Neuronal stem cell (in vitro differentiated cells): ENCODE measurements around the gene TLE1.

Experiments
- DNase-seq: peaks from one replicate; pipeline ENCODE4 v3.0.0-alpha.2; 2013; ENCODE audit warnings: low spot score
- H2AFZ ChIP-seq: one replicate; pipeline ENCODE4 v1.6.1; 2013; ENCODE audit warnings: mild to moderate bottlenecking, low read length, inconsistent platforms
- H2AK5ac ChIP-seq: 2 replicates; pipeline ENCODE4 v1.6.1; 2013; ENCODE audit warnings: low read depth, mild to moderate bottlenecking, inconsistent platforms, low read length, moderate library complexity, mixed read lengths
- H2BK120ac ChIP-seq: 2 replicates; pipeline ENCODE4 v1.6.1; 2013; ENCODE audit warnings: low read depth, mild to moderate bottlenecking, inconsistent platforms, low read length, moderate library complexity, mixed read lengths
- H2BK12ac ChIP-seq: one replicate; pipeline ENCODE4 v1.6.1; 2013; ENCODE audit warnings: low read length, inconsistent platforms
- H2BK15ac ChIP-seq: 2 replicates; pipeline ENCODE4 v1.6.1; 2013; ENCODE audit warnings: mild to moderate bottlenecking, low read length, inconsistent platforms, mixed read lengths
- H2BK5ac ChIP-seq: one replicate; pipeline ENCODE4 v1.6.1; 2013; ENCODE audit warnings: inconsistent platforms, mild to moderate bottlenecking, low read length, moderate library complexity
- H3K14ac ChIP-seq: one replicate; pipeline ENCODE4 v1.6.1; 2013; ENCODE audit warnings: low read length, inconsistent platforms
- H3K18ac ChIP-seq: 2 replicates; pipeline ENCODE4 v1.6.1; 2013; ENCODE audit warnings: low read length, inconsistent platforms
- H3K23ac ChIP-seq: 2 replicates; pipeline ENCODE4 v1.6.1; 2013; ENCODE audit warnings: low read depth, mild to moderate bottlenecking, mixed read lengths, low read length, inconsistent platforms; ENCODE audit not compliant: poor library complexity
- H3K27ac ChIP-seq: replicated peaks from 3 replicates; pipeline ENCODE4 v1.5.1; 2013; ENCODE audit warnings: low read length, inconsistent platforms
- H3K27me3 ChIP-seq, 3 experiments: 2 replicates each; pipeline ENCODE4 v1.6.1; 2013; ENCODE audit warnings: low read length in 3 of 3, mild to moderate bottlenecking in 2 of 3, inconsistent platforms in 1 of 3, low read depth in 1 of 3, mixed read lengths in 1 of 3, moderate library complexity in 1 of 3; ENCODE audit not compliant: control insufficient read depth in 3 of 3, insufficient read depth in 3 of 3
- H3K36me3 ChIP-seq, 2 donors: replicated peaks in 1 of 2; 2 replicates each; pipeline ENCODE4 v1.6.1; 2013; ENCODE audit warnings: low read length in 2 of 2; ENCODE audit not compliant: control insufficient read depth in 2 of 2, insufficient read depth in 2 of 2
- H3K4ac ChIP-seq: 2 replicates; pipeline ENCODE4 v1.6.1; 2013; ENCODE audit warnings: inconsistent platforms, mild to moderate bottlenecking, low read length, moderate library complexity
- H3K4me1 ChIP-seq, 2 donors: 1 replicate in 1 of 2; 2 replicates in 1 of 2; pipeline ENCODE4 v1.6.1; 2013; ENCODE audit warnings: low read length in 2 of 2, low read depth in 1 of 2; ENCODE audit not compliant: control insufficient read depth in 2 of 2, insufficient read depth in 1 of 2
- H3K4me2 ChIP-seq: one replicate; pipeline ENCODE4 v1.6.1; 2013; ENCODE audit warnings: mild to moderate bottlenecking, low read length, inconsistent platforms; ENCODE audit not compliant: insufficient read depth, poor library complexity, severe bottlenecking
- H3K4me3 ChIP-seq, 2 donors: 2 replicates each; pipeline ENCODE4 v1.5.1; 2013; ENCODE audit warnings: low read length in 2 of 2, mild to moderate bottlenecking in 2 of 2, inconsistent platforms in 1 of 2, moderate library complexity in 1 of 2
- H3K79me1 ChIP-seq: one replicate; pipeline ENCODE4 v1.6.1; 2013; ENCODE audit warnings: low read depth, mild to moderate bottlenecking, inconsistent platforms, low read length, moderate library complexity
- H3K9ac ChIP-seq: one replicate; pipeline ENCODE4 v1.6.1; 2013; ENCODE audit warnings: mild to moderate bottlenecking, low read depth, low read length, inconsistent platforms; ENCODE audit not compliant: poor library complexity
- H3K9me3 ChIP-seq, 2 donors: replicated peaks in 1 of 2; 2 replicates each; pipeline versions ENCODE3 to v1.6.1; 2013; ENCODE audit warnings: low read length in 2 of 2, mild to moderate bottlenecking in 2 of 2, inconsistent platforms in 1 of 2, low read depth in 1 of 2, mixed read lengths in 1 of 2, moderate library complexity in 1 of 2; ENCODE audit not compliant: control insufficient read depth in 2 of 2, insufficient read depth in 1 of 2
- H4K8ac ChIP-seq: one replicate; pipeline ENCODE4 v1.6.1; 2013; ENCODE audit warnings: low read depth, mild to moderate bottlenecking, inconsistent platforms, low read length, moderate library complexity
- H4K91ac ChIP-seq: one replicate; pipeline ENCODE4 v1.6.1; 2013; ENCODE audit warnings: low read length, low read depth, mild to moderate bottlenecking, inconsistent platforms; ENCODE audit not compliant: poor library complexity
- WGBS, 2 donors: extraction: QIAGEN DNeasy Blood & Tissue Kit; methylation state at CpG; one replicate each; pipeline ENCODE4 v1.1.7; 2013; ENCODE audit warnings: missing lambda C conversion rate in 2 of 2, mixed read lengths in 1 of 2; ENCODE audit not compliant: insufficient read length in 2 of 2, insufficient replicate concordance in 1 of 2; ENCODE audit errors: extremely low coverage in 2 of 2; 5-methylcytosine and 5-hydroxymethylcytosine counted together

TLE1 gene

DNA sequence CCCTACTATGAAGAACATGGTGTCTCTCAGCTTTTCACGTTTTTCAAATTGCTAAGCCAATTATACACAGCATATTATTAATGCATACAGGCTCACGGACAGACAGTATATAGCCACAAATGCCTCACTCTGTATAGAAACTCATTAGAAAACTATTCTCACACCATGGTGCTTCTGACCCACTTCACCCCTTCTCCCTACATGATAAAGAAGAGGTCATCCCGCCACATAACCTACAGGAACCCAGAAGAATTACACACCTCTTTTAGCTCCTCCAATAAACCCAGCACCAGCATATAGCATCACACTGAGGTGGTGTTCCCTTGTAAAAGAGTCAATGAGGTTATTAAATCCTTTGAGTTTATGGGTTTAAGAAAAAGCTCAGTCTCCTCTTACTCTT lies 5.6 kb downstream of the TLE1 start:
- Histone ChIP-seq H3K9ac (no peak overlapping the region), H2BK15ac (no peak overlapping the region), H3K14ac (no peak overlapping the region), H3K9me3 (peaks cover 0 to 11% of the 10 kb centered on the region in 2 donors), H2BK5ac (no peak overlapping the region), H2BK120ac (no peak overlapping the region), H3K27ac (no peak overlapping the region), H3K4me1 (peaks cover 24 to 26% of the 10 kb centered on the region in 2 donors), H2BK12ac (no peak overlapping the region), H2AK5ac (no peak overlapping the region), H4K91ac (no peak overlapping the region), H4K8ac (no peak overlapping the region), H2AFZ (no peak overlapping the region), H3K27me3 (no peaks in the 10 kb centered on the region), H3K79me1 (peaks cover 3% of the 10 kb centered on the region), H3K4ac (no peak overlapping the region), H3K23ac (no peak overlapping the region), H3K36me3 (peaks cover 0 to 70% of the 10 kb centered on the region in 2 donors), H3K18ac (no peak overlapping the region), H3K4me2 (no peak overlapping the region), H3K4me3 (no peak overlapping the region)
- WGBS, 2 donors, result no CpG with 5 or more reads among the region's 3 CpGs
- no peak for DNase-seq

DNA sequence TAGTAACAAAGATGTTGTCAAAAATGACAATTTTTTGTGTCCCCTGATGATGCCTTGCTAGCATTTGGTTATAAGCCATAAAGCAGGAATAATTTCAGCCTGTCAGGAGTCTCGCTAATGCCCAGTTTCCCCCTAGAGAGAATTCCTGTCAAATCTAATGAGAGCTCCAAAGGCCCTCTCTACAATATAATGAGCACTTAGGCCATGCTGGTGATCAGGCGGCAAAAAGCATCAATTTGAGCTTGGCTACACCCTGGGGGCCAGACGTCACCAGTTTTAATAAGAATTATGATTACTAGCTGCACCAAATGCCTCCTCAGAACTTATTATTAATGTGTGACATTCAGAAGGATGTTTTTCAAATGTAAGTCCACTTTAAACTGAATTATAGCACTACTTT lies 6.1 kb downstream of the TLE1 start:
- no peak overlapping the region for H3K23ac ChIP-seq
- peaks cover 0 to 74% of the 10 kb centered on the region in 2 donors for H3K36me3 ChIP-seq
- H3K9me3 ChIP-seq, result peaks cover 0 to 11% of the 10 kb centered on the region in 2 donors
- peaks cover 3% of the 10 kb centered on the region for H3K79me1 ChIP-seq
- no peak overlapping the region for H2BK12ac ChIP-seq
- H3K27me3 ChIP-seq, result no peaks in the 10 kb centered on the region
- H2AK5ac ChIP-seq, result no peak overlapping the region
- H2BK15ac ChIP-seq, result no peak overlapping the region
- no peak overlapping the region for H3K14ac ChIP-seq
- H2AFZ ChIP-seq, result no peak overlapping the region
- no peak for DNase-seq
- WGBS, 2 donors, result no CpG with 5 or more reads among the region's 3 CpGs
- no peak overlapping the region for H3K18ac ChIP-seq
- no peak overlapping the region for H3K4me3 ChIP-seq
- H3K4ac ChIP-seq, result no peak overlapping the region
- H3K9ac ChIP-seq, result no peak overlapping the region
- peaks cover 24 to 26% of the 10 kb centered on the region in 2 donors for H3K4me1 ChIP-seq
- no peak overlapping the region for H4K91ac ChIP-seq
- no peak overlapping the region for H3K4me2 ChIP-seq
- H2BK5ac ChIP-seq, result no peak overlapping the region
- H3K27ac ChIP-seq, result no peak overlapping the region
- H4K8ac ChIP-seq, result no peak overlapping the region
- H2BK120ac ChIP-seq, result no peak overlapping the region

DNA sequence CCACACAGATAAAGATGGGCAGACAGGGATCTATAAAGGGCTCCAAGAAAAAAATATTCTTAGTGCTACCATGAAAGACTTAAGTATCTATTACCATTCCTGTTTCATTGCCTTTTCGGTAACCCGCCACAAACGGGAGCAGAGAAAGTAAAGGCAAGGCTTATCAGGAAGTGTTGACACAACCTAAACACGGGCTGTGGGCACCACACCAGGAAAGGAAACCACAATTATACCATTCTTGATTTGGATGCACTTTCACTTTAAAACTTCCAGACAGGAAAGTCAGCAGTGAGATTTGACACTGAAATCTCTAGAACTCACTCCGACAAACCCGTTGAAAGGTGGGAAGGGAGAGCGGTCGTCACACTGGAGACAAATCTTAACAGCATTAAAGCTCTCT lies 6.5 kb downstream of the TLE1 start:
- Histone ChIP-seq H2BK15ac (no peak overlapping the region), H4K8ac (no peak overlapping the region), H3K4me3 (no peak overlapping the region), H2BK5ac (no peak overlapping the region), H3K9me3 (peaks cover 0 to 11% of the 10 kb centered on the region in 2 donors), H2AK5ac (no peak overlapping the region), H2BK12ac (no peak overlapping the region), H2BK120ac (no peak overlapping the region), H4K91ac (no peak overlapping the region), H3K4me1 (peaks cover 24 to 26% of the 10 kb centered on the region in 2 donors), H3K4ac (no peak overlapping the region), H3K18ac (no peak overlapping the region), H3K27ac (no peak overlapping the region), H3K27me3 (no peaks in the 10 kb centered on the region), H3K14ac (no peak overlapping the region), H2AFZ (no peak overlapping the region), H3K4me2 (no peak overlapping the region), H3K23ac (no peak overlapping the region), H3K79me1 (peaks cover 2% of the 10 kb centered on the region), H3K36me3 (peaks cover 0 to 78% of the 10 kb centered on the region in 2 donors), H3K9ac (no peak overlapping the region)
- no peak for DNase-seq
- WGBS, 2 donors, result no CpG with 5 or more reads among the region's 8 CpGs

GRCh38 chr9:81682177-81682576 lies 7.2 kb downstream of the TLE1 start:
- Histone ChIP-seq H3K27me3 (no peaks in the 10 kb centered on the region), H3K79me1 (no peaks in the 10 kb centered on the region), H3K4me1 (peaks cover 24 to 26% of the 10 kb centered on the region in 2 donors), H4K8ac (no peak overlapping the region), H3K4ac (no peak overlapping the region), H2BK12ac (no peak overlapping the region), H3K14ac (no peak overlapping the region), H3K27ac (no peak overlapping the region), H2BK5ac (no peak overlapping the region), H3K23ac (no peak overlapping the region), H2AK5ac (no peak overlapping the region), H3K4me2 (no peak overlapping the region), H4K91ac (no peak overlapping the region), H3K36me3 (peaks cover 0 to 81% of the 10 kb centered on the region in 2 donors), H2BK15ac (no peak overlapping the region), H3K18ac (no peak overlapping the region), H3K4me3 (no peak overlapping the region), H3K9me3 (peaks cover 0 to 11% of the 10 kb centered on the region in 2 donors), H2BK120ac (no peak overlapping the region), H3K9ac (no peak overlapping the region), H2AFZ (no peak overlapping the region)
- no CpG with 5 or more reads among the region's 4 CpGs for WGBS, 2 donors
- DNase-seq, result no peak
